Tibial artery (tissue), 4 donors: Measurements from ENCODE around the gene SLAMF6.
"Not testable (repeated sequence)": the region's sequence is repeated elsewhere in the genome, so short reads cannot be mapped to it uniquely, and the experiment has no call there.

Source experiments
- DNase-seq, 2 donors: peaks; one replicate each; pipeline ENCODE4 v3.0.0-alpha.2; 2019
- H3K27ac ChIP-seq, 2 donors: fragments of 200-600 bp; sonication (generic) in 1 of 2; 1 replicate in 1 of 2; 2 replicates in 1 of 2; pipeline ENCODE4 v1.5.1; 2018 to 2019; ENCODE audit warnings: mild to moderate bottlenecking in 1 of 2
- H3K27me3 ChIP-seq, 2 donors: fragments of 200-600 bp; sonication (generic) in 1 of 2; one replicate each; pipeline versions ENCODE4 v1.5.1 to v1.6.0; 2016 to 2019
- H3K36me3 ChIP-seq, 3 donors: fragments of 200-600 bp; sonication (generic) in 2 of 3; one replicate each; pipeline ENCODE4 v1.5.1; 2016 to 2019; ENCODE audit warnings: mild to moderate bottlenecking in 2 of 3
- H3K4me1 ChIP-seq, 4 donors: fragments of 200-600 bp; sonication (generic) in 2 of 4; 1 replicate in 3 of 4; 2 replicates in 1 of 4; pipeline ENCODE4 v1.5.1; 2016 to 2019
- H3K4me3 ChIP-seq, 2 donors: fragments of 200-600 bp; sonication (generic) in 1 of 2; 1 replicate in 1 of 2; 2 replicates in 1 of 2; pipeline ENCODE4 v1.5.1; 2018 to 2019; ENCODE audit warnings: mild to moderate bottlenecking in 2 of 2
- H3K9me3 ChIP-seq, 3 donors: fragments of 200-600 bp; sonication (generic) in 1 of 3; one replicate each; pipeline ENCODE4 v1.5.1; 2016 to 2019
- intact Hi-C: fragments of 100-400 bp; cut with DNase I; formaldehyde crosslinking; loops from one replicate; pipeline ENCODE4 v1.15.0; 2023; ENCODE audit warnings: low total_unique reads
- TF ChIP-seq, protein P1 (sequence below), 2 experiments: fragments of 200-600 bp in 1 of 2; fragments of 450-650 bp in 1 of 2; IDR thresholded peaks; one replicate each; pipeline ENCODE4 v1.5.1; 2017 to 2019; ENCODE audit warnings: antibody characterized with exemption in 2 of 2, mild to moderate bottlenecking in 1 of 2, moderate library complexity in 1 of 2

SLAMF6 gene

DNA sequence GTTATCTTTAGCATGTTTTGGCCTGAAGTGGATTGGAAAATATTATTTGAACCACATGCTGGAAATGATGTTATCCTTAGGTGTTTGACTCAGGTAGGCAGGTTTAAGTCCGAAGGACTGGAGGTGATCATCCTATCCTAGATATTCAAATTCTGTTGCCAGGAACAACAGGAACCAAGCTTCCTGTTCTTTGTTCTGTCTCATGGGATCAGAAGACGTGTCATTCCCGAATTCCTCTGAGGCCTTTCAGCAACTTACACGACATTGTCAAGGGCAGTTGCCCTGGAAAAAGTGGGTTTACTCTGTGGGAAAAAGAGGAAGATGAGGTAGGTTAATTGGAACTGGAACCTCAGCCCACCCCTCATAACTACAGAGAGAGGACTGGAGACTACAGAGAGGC, 36.6 kb downstream of the SLAMF6 start:
- Histone ChIP-seq H3K27ac (no peak overlapping the region), H3K4me1 (no peaks in the 10 kb centered on the region)
- DNase-seq: no peak

DNA sequence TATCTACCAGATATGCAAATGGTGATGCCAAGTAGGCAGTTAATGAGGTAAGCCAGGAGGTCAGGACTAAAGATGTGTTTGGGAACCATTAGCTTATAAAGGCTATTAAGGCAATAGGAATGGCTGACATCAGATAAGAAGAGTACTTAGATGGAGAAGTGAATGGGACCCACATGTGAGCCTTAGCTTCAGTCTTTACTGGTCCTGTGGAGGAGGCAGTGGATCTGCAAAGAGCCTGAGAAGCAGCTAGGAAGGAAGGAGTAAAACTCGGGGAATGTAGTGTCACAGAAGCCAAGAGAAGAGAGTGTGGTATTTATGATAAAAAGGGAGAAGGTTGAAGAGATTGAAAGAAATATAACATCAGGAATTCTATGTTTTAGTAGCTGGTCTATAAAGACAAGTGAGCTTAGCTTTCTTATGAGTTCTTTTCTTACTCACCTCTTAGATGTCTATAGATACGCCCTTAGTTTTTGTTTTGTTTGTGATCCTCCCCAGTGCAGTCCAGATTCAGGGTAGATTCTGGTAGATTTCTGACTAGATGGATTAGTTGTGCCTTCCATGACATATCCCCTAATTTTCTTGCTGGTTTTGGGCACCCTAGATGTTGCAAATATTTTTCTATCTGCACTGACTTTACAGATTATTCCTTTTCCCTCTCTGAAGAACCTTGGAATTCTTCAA, 39.4 kb downstream of the SLAMF6 start:
- no peaks in the 10 kb centered on the region for H3K27me3 ChIP-seq
- TF ChIP-seq, protein P1, sequence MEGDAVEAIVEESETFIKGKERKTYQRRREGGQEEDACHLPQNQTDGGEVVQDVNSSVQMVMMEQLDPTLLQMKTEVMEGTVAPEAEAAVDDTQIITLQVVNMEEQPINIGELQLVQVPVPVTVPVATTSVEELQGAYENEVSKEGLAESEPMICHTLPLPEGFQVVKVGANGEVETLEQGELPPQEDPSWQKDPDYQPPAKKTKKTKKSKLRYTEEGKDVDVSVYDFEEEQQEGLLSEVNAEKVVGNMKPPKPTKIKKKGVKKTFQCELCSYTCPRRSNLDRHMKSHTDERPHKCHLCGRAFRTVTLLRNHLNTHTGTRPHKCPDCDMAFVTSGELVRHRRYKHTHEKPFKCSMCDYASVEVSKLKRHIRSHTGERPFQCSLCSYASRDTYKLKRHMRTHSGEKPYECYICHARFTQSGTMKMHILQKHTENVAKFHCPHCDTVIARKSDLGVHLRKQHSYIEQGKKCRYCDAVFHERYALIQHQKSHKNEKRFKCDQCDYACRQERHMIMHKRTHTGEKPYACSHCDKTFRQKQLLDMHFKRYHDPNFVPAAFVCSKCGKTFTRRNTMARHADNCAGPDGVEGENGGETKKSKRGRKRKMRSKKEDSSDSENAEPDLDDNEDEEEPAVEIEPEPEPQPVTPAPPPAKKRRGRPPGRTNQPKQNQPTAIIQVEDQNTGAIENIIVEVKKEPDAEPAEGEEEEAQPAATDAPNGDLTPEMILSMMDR (IDR thresholded peaks at IDR 0.05): no peak
- DNase-seq: no peak
- H3K36me3 ChIP-seq: no peaks in the 10 kb centered on the region
- intact Hi-C loops: no loop called here
- H3K27ac ChIP-seq: no peak overlapping the region
- H3K4me3 ChIP-seq: no peak overlapping the region
- H3K4me1 ChIP-seq: no peaks in the 10 kb centered on the region
- no peaks in the 10 kb centered on the region for H3K9me3 ChIP-seq

More for the DNA sequence above, 36.6 kb downstream of the SLAMF6 start:
- intact Hi-C loops: no loop called here
- no peak overlapping the region for H3K4me3 ChIP-seq
- H3K9me3 ChIP-seq: no peaks in the 10 kb centered on the region
- TF ChIP-seq, protein P1 (IDR thresholded peaks at IDR 0.05): no peak
- H3K27me3 ChIP-seq: peaks cover 0 to 4% of the 10 kb centered on the region in 2 donors
- no peaks in the 10 kb centered on the region for H3K36me3 ChIP-seq

GRCh38 chr1:160481979-160482596, 41.0 kb downstream of the SLAMF6 start:
- Histone ChIP-seq H3K27ac (no peak overlapping the region), H3K4me3 (no peak overlapping the region), H3K4me1 (no peaks in the 10 kb centered on the region), H3K36me3 (no peaks in the 10 kb centered on the region), H3K27me3 (no peaks in the 10 kb centered on the region), H3K9me3 (no peaks in the 10 kb centered on the region)
- TF ChIP-seq, protein P1 (IDR thresholded peaks at IDR 0.05): no peak
- DNase-seq: no peak
- intact Hi-C loops: no loop called here

- H3K4me1 ChIP-seq, DNase-seq, H3K9me3 ChIP-seq, H3K36me3 ChIP-seq, H3K4me3 ChIP-seq, intact Hi-C loops, H3K27ac ChIP-seq, H3K27me3 ChIP-seq: not testable (repeated sequence)
Observed at GRCh38 chr1:160480781-160481180, 42.3 kb downstream of the SLAMF6 start.

DNA sequence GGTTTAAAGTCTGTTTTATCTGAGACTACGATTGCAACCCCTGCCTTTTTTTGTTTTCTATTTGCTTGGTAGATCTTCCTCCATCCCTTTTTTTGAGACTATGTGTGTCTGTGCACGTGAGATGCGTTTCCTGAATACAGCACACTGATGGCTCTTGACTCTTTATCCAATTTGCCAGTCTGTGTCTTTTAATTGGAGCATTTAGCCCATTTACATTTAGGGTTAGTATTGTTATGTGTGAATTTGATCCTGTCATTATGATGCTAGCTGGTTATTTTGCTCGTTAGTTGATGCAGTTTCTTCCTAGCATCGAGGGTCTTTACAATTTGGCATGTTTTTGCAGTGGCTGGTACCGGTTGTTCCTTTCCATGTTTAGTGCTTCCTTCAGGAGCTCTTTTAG, 44.0 kb downstream of the SLAMF6 start:
- H3K27ac ChIP-seq, H3K4me1 ChIP-seq, H3K4me3 ChIP-seq, H3K9me3 ChIP-seq, H3K27me3 ChIP-seq, intact Hi-C loops, DNase-seq, H3K36me3 ChIP-seq: not testable (repeated sequence)

- no peak for DNase-seq
- H3K4me1 ChIP-seq: no peaks in the 10 kb centered on the region
- H3K27me3 ChIP-seq: no peaks in the 10 kb centered on the region
- no peaks in the 10 kb centered on the region for H3K9me3 ChIP-seq
- H3K27ac ChIP-seq: no peak overlapping the region
- H3K36me3 ChIP-seq: no peaks in the 10 kb centered on the region
- intact Hi-C loops: no loop called here
- H3K4me3 ChIP-seq: no peak overlapping the region
- TF ChIP-seq, protein P1 (IDR thresholded peaks at IDR 0.05): no peak
Observed at GRCh38 chr1:160474392-160475242, 48.4 kb downstream of the SLAMF6 start.
